ENCODE measurements around the gene UPF1.

Gene UPF1

DNA sequence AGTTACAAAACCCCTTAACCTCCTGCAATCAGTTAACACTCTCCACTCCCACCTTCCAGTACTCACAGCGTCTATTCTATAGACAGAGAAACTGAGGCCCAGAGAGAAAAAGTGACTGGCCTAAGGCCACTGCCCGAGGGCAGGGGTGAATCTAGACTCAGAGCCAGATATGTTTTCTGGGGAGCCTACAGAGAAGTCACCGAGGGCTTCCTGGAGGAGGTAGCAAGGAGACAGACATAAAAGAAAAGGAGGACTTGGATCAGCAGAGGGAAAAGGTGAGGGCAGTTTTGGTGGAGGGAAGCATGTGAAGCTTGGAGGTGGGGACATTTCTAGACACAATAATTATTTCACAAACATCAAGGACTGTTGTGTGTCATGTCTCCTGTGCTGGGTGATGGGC is 39.1 kb upstream of the UPF1 start:
- H3K4me3 ChIP-seq (replicated peaks; ENCODE audit: insufficient read depth, low read length) = no peak overlapping the region
- H3K27me3 ChIP-seq (ENCODE audit: insufficient read depth, poor library complexity, severe bottlenecking) = peaks cover 73% of the 10 kb centered on the region
- TF ChIP-seq GABPA (IDR thresholded peaks at IDR 0.05; ENCODE audit: low read depth) (no peak), SPI1 (IDR thresholded peaks at IDR 0.05; ENCODE audit: borderline replicate concordance, low read depth) (no peak)
- TF ChIP-seq, protein P1, sequence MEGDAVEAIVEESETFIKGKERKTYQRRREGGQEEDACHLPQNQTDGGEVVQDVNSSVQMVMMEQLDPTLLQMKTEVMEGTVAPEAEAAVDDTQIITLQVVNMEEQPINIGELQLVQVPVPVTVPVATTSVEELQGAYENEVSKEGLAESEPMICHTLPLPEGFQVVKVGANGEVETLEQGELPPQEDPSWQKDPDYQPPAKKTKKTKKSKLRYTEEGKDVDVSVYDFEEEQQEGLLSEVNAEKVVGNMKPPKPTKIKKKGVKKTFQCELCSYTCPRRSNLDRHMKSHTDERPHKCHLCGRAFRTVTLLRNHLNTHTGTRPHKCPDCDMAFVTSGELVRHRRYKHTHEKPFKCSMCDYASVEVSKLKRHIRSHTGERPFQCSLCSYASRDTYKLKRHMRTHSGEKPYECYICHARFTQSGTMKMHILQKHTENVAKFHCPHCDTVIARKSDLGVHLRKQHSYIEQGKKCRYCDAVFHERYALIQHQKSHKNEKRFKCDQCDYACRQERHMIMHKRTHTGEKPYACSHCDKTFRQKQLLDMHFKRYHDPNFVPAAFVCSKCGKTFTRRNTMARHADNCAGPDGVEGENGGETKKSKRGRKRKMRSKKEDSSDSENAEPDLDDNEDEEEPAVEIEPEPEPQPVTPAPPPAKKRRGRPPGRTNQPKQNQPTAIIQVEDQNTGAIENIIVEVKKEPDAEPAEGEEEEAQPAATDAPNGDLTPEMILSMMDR (IDR thresholded peaks at IDR 0.05; ENCODE audit: insufficient read depth, low read length) = no peak
- no peak for DNase-seq (ENCODE audit: low read depth in 1 of 2, low spot score in 1 of 2)
- H3K27ac ChIP-seq (replicated peaks) = no peak overlapping the region

DNA sequence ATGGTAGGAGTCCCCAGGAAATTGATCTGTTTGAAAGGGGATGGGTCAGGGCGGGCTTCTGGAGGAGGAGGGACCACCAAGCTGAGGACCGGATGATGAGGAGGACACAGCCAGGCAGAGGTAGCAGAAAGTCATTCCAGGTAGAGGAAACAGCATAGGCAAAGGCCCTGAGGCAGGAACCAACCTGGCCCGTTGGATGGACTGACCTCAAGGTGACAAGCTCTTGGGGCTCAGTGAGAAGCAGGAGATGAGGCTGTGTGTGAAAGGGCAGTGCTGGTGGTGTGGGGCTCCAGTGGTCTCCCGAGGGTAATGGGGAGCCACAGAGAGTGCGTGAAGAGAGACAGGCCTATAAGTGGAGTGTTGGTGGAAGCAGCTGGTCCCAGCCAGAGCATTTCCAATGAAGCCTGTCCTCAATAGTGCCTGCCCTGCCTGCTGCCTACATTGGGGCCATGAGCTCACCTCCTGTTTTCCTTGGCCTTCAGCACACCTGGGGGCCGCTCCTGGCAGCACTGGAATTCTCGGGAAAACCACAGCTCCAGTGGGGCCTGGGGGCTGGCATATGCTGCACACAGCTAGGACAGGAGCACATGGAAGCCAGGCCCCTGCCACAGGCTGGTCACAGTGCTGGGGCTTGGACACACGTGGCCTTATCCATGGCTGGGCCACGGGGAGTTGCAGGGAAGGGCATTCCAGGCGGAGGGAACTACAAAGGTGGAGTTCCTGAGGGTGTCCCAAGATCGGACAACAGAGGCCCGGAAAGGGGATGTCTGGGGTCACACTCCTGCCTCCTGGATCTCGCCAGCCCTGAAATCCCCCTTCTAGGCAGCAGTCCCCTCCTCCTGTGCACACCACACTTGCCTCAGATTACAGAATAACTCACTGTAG is 38.4 kb upstream of the UPF1 start:
- Histone ChIP-seq H3K4me3 (replicated peaks; ENCODE audit: insufficient read depth, low read length) (no peak overlapping the region), H3K27me3 (ENCODE audit: insufficient read depth, poor library complexity, severe bottlenecking) (peaks cover 66% of the 10 kb centered on the region), H3K27ac (replicated peaks) (no peak overlapping the region)
- TF ChIP-seq, protein P1 (IDR thresholded peaks at IDR 0.05; ENCODE audit: insufficient read depth, low read length) = no peak
- no peak for TF ChIP-seq GABPA (IDR thresholded peaks at IDR 0.05; ENCODE audit: low read depth)
- TF ChIP-seq, protein P2, sequence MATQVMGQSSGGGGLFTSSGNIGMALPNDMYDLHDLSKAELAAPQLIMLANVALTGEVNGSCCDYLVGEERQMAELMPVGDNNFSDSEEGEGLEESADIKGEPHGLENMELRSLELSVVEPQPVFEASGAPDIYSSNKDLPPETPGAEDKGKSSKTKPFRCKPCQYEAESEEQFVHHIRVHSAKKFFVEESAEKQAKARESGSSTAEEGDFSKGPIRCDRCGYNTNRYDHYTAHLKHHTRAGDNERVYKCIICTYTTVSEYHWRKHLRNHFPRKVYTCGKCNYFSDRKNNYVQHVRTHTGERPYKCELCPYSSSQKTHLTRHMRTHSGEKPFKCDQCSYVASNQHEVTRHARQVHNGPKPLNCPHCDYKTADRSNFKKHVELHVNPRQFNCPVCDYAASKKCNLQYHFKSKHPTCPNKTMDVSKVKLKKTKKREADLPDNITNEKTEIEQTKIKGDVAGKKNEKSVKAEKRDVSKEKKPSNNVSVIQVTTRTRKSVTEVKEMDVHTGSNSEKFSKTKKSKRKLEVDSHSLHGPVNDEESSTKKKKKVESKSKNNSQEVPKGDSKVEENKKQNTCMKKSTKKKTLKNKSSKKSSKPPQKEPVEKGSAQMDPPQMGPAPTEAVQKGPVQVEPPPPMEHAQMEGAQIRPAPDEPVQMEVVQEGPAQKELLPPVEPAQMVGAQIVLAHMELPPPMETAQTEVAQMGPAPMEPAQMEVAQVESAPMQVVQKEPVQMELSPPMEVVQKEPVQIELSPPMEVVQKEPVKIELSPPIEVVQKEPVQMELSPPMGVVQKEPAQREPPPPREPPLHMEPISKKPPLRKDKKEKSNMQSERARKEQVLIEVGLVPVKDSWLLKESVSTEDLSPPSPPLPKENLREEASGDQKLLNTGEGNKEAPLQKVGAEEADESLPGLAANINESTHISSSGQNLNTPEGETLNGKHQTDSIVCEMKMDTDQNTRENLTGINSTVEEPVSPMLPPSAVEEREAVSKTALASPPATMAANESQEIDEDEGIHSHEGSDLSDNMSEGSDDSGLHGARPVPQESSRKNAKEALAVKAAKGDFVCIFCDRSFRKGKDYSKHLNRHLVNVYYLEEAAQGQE (IDR thresholded peaks at IDR 0.05; ENCODE audit: insufficient replicate concordance, low read depth) = no peak
- no peak for DNase-seq (ENCODE audit: low read depth in 1 of 2, low spot score in 1 of 2)

DNA sequence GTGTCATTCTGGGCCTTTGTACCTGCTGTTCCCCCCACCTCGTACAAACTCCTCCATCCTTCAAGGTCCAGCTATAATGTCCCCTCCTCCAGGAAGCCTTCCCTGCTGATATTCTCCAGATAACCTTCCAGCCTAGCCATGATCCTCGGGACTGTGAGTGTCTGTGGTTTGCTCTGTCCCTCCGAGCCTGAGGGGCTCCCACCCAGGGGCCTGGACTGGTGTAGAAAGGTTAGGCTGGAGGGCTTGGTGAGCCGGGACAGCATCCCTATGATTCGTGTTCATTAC is 37.8 kb upstream of the UPF1 start:
- Histone ChIP-seq H3K27ac (replicated peaks) (no peak overlapping the region), H3K4me3 (replicated peaks; ENCODE audit: insufficient read depth, low read length) (no peak overlapping the region), H3K27me3 (ENCODE audit: insufficient read depth, poor library complexity, severe bottlenecking) (peaks cover 61% of the 10 kb centered on the region)
- DNase-seq (ENCODE audit: low read depth in 1 of 2, low spot score in 1 of 2) = no peak
- TF ChIP-seq SPI1 (IDR thresholded peaks at IDR 0.05; ENCODE audit: borderline replicate concordance, low read depth) = no peak
- TF ChIP-seq, protein P2 (IDR thresholded peaks at IDR 0.05; ENCODE audit: insufficient replicate concordance, low read depth) = no peak
- TF ChIP-seq, protein P1 (IDR thresholded peaks at IDR 0.05; ENCODE audit: insufficient read depth, low read length) = no peak

DNA sequence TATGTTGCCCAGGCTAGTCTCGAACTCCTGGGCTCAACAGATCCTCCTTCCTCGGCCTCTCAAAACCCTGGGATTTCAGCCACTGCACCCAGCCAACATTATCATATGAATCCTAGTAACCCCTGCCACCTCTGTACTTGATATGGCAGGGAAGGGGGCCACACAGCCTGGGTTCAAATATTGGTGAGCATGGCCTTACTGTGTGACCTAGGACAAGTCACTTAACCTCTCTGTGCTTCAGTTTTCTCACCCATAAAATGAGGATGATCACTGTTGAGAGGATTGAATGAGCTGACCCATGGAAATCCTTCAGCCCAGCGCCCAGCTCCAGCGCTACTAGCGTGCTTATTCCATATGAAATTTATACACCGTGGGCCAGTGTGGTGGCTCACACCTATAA is 37.1 kb upstream of the UPF1 start:
- DNase-seq (ENCODE audit: low read depth in 1 of 2, low spot score in 1 of 2) = no peak
- no peak overlapping the region for H3K4me3 ChIP-seq (replicated peaks; ENCODE audit: insufficient read depth, low read length)
- peaks cover 54% of the 10 kb centered on the region for H3K27me3 ChIP-seq (ENCODE audit: insufficient read depth, poor library complexity, severe bottlenecking)
- no peak overlapping the region for H3K27ac ChIP-seq (replicated peaks)
- TF ChIP-seq, protein P2 (IDR thresholded peaks at IDR 0.05; ENCODE audit: insufficient replicate concordance, low read depth) = no peak
- no peak for TF ChIP-seq SPI1 (IDR thresholded peaks at IDR 0.05; ENCODE audit: borderline replicate concordance, low read depth)
- TF ChIP-seq, protein P1 (IDR thresholded peaks at IDR 0.05; ENCODE audit: insufficient read depth, low read length) = no peak
- TF ChIP-seq GABPA (IDR thresholded peaks at IDR 0.05; ENCODE audit: low read depth) = no peak
- no peak for TF ChIP-seq POLR2AphosphoS5 (IDR thresholded peaks at IDR 0.05; ENCODE audit: low read depth)

Measured in HL-60 (cell line).